ENCODE measurements around the gene NINL. TPM values are rescaled to one million over a fixed set of nuclear protein-coding genes. Genes with fewer than 3 reads are reported as not detected.

NINL gene
- total RNA-seq, 6 experiments from 2014 or later = 1.9 to 2.8 (median 2.2) TPM

DNA sequence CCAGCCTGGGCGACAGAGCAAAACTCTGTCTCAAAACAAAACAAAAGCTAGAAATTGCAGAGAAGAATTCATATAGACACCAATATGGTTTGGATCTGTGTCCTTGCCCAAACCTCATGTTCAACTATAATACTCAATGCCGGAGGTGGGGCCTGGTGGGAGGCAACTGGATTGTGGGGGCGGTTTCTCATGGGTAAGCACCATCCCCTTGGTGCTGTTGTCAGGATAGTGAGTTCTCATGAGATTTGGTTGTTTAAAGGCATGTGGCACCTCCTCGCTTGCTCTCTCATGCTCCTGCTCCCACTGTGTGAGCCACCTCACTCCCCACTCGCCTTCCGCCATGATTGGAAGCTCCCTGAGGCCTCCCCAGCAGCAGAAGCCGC is 15.2 kb downstream of the NINL start:
- no peak overlapping the region for H3K27ac Mint-ChIP-seq
- no peaks in the 10 kb centered on the region for H3K9me3 Mint-ChIP-seq
- DNase-seq = no peak
- H3K4me1 Mint-ChIP-seq (ENCODE audit: low read depth) = peaks cover 18% of the 10 kb centered on the region
- H3K4me3 Mint-ChIP-seq = no peak overlapping the region
- H3K27me3 Mint-ChIP-seq (ENCODE audit: insufficient read depth) = no peaks in the 10 kb centered on the region
- H3K36me3 Mint-ChIP-seq (ENCODE audit: low read depth) = no peaks in the 10 kb centered on the region
- TF ChIP-seq, protein P1, sequence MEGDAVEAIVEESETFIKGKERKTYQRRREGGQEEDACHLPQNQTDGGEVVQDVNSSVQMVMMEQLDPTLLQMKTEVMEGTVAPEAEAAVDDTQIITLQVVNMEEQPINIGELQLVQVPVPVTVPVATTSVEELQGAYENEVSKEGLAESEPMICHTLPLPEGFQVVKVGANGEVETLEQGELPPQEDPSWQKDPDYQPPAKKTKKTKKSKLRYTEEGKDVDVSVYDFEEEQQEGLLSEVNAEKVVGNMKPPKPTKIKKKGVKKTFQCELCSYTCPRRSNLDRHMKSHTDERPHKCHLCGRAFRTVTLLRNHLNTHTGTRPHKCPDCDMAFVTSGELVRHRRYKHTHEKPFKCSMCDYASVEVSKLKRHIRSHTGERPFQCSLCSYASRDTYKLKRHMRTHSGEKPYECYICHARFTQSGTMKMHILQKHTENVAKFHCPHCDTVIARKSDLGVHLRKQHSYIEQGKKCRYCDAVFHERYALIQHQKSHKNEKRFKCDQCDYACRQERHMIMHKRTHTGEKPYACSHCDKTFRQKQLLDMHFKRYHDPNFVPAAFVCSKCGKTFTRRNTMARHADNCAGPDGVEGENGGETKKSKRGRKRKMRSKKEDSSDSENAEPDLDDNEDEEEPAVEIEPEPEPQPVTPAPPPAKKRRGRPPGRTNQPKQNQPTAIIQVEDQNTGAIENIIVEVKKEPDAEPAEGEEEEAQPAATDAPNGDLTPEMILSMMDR (IDR thresholded peaks at IDR 0.05) = no peak

DNA sequence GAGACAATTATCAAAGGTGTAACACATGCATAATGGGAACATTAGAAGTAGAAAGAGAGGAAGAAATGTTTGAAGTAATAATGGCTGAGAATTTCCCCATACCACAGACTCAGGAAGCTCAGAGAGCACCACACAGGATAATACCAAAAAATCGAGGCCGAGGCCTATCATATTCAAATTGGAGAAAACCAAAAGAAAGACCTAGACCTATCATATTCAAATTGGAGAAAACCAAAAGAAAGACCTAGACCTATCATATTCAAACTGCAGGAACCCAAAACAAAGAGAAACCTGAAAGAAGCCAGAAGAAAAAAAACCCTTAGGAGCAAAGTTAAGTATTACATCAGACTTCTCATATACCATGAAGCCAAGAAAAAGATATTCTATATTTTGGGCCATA is 18.0 kb downstream of the NINL start:
- Mint-ChIP-seq H3K4me1 (ENCODE audit: low read depth) (no peaks in the 10 kb centered on the region), H3K27me3 (ENCODE audit: insufficient read depth) (no peaks in the 10 kb centered on the region; the same call in 1 of the 2 replicates), H3K36me3 (ENCODE audit: low read depth) (peaks cover 8% of the 10 kb centered on the region; the same call in 1 of the 2 replicates), H3K27ac (no peak overlapping the region), H3K9me3 (no peaks in the 10 kb centered on the region), H3K4me3 (no peak overlapping the region)
- TF ChIP-seq, protein P1 (IDR thresholded peaks at IDR 0.05) = no peak
- DNase-seq = no peak

DNA sequence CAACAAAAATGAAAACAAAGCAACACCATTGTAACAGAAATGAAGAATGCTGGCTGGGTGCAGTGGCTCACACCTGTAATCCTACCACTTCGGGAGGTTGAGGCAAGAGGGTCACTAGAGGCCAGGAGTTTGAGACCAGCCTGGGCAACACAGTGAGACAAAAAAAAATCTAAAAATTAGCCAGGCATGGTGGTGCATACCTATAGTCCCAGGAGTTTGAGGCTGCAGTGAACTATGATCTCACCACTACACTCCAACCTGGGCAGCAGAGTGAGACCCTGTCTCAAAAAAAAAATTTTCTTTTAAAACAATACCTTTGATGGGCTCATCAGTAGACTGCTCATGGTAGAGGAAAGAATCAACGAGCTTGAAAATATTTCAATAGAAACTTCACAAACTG is 18.5 kb downstream of the NINL start:
- H3K4me3 Mint-ChIP-seq = no peak overlapping the region
- TF ChIP-seq, protein P1 (IDR thresholded peaks at IDR 0.05) = no peak
- peaks cover 8% of the 10 kb centered on the region; the same call in 1 of the 2 replicates for H3K36me3 Mint-ChIP-seq (ENCODE audit: low read depth)
- no peak for DNase-seq
- H3K4me1 Mint-ChIP-seq (ENCODE audit: low read depth) = no peaks in the 10 kb centered on the region
- H3K9me3 Mint-ChIP-seq = no peaks in the 10 kb centered on the region
- no peaks in the 10 kb centered on the region; the same call in 1 of the 2 replicates for H3K27me3 Mint-ChIP-seq (ENCODE audit: insufficient read depth)
- no peak overlapping the region for H3K27ac Mint-ChIP-seq

DNA sequence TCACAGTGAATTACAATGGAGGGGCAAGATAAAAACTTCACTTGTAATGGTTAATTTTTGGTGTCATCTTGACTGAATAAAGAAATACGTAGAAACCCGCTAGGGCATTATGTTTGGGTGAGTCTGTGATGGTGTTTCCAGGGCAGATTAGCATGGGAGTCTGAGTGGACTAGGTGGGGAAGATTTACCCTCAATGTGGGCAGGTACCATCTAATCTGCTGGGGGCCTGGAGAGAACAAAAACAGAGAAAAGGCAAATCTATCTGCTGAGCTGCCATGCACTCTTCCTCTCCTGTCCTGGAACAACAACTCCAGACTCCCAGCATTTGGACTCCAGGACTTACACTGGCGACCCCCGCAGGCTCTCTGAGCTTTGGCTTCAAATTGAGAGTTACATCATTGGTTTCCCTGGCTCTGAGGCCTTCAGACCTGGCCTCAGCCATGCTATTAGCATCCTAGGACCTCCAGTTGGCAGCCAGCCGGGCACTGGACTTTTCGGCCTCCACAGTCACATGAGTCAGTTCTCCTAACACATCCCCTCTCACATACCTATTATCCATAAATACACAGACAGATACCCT is 19.7 kb downstream of the NINL start:
- peaks cover 8% of the 10 kb centered on the region; the same call in 1 of the 2 replicates for H3K36me3 Mint-ChIP-seq (ENCODE audit: low read depth)
- TF ChIP-seq, protein P1 (IDR thresholded peaks at IDR 0.05) = no peak
- H3K4me1 Mint-ChIP-seq (ENCODE audit: low read depth) = no peaks in the 10 kb centered on the region
- H3K9me3 Mint-ChIP-seq = no peaks in the 10 kb centered on the region
- no peak overlapping the region for H3K4me3 Mint-ChIP-seq
- no peaks in the 10 kb centered on the region; the same call in 1 of the 2 replicates for H3K27me3 Mint-ChIP-seq (ENCODE audit: insufficient read depth)
- no peak overlapping the region for H3K27ac Mint-ChIP-seq
- DNase-seq = no peak

DNA sequence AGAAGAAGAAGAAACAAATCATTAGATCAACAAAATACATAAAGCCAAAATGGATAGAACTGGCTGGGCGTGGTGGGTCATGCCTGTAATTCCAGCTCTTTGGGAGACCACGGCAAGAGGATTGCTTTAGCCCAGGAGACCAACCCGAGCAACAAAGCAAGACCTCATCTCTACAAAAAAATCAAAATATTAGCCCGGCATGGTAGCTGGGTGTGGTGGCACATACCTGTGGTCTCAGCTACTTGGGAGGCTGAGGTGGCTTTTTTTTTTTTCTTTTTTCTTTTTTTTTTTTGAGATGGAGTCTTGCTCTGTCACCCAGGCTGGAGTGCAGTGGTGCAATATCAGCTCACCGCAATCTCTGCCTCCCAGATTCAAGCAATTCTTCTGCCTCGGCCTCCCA is 21.5 kb downstream of the NINL start:
- Mint-ChIP-seq H3K4me3 (no peak overlapping the region), H3K27me3 (ENCODE audit: insufficient read depth) (no peaks in the 10 kb centered on the region; the same call in 1 of the 2 replicates), H3K27ac (no peak overlapping the region), H3K9me3 (no peaks in the 10 kb centered on the region), H3K4me1 (ENCODE audit: low read depth) (no peaks in the 10 kb centered on the region), H3K36me3 (ENCODE audit: low read depth) (peaks cover 8% of the 10 kb centered on the region; the same call in 1 of the 2 replicates)
- no peak for DNase-seq
- TF ChIP-seq, protein P1 (IDR thresholded peaks at IDR 0.05) = no peak
